GM12873 (cell line): ENCODE results near the gene HIVEP1.
A peak's percentile ranks its signal among the peaks of the same experiment; 100 is the strongest.

Experiments
- TF ChIP-seq, protein P1 (sequence below): IDR thresholded peaks from 2 replicates; pipeline ENCODE4 v1.5.1; 2012; ENCODE audit warnings: low read depth, mild to moderate bottlenecking, moderate library complexity, low read length, control low read depth; ENCODE audit not compliant: insufficient read depth; ENCODE audit errors: missing control alignments

Gene HIVEP1

DNA sequence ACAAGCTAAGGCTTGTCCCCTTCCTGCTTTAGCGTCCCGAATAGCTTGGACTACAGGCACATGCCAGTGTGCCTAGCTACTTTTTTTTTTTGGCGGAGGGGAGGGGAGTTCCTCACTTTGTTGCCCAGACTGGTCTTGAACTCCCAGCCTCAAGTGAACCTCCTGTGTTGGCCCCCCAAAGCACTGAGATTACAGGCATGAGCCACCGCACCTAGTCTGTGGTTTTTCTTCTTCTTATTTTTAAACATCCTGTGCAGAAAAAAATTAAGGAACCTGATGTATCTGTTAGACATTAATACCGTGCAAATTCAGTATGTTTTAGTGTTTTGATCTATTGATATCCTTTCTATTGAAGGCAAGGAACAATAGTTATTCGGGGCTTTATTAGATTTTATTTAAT is 25.7 kb downstream of the HIVEP1 start:
- TF ChIP-seq, protein P1, sequence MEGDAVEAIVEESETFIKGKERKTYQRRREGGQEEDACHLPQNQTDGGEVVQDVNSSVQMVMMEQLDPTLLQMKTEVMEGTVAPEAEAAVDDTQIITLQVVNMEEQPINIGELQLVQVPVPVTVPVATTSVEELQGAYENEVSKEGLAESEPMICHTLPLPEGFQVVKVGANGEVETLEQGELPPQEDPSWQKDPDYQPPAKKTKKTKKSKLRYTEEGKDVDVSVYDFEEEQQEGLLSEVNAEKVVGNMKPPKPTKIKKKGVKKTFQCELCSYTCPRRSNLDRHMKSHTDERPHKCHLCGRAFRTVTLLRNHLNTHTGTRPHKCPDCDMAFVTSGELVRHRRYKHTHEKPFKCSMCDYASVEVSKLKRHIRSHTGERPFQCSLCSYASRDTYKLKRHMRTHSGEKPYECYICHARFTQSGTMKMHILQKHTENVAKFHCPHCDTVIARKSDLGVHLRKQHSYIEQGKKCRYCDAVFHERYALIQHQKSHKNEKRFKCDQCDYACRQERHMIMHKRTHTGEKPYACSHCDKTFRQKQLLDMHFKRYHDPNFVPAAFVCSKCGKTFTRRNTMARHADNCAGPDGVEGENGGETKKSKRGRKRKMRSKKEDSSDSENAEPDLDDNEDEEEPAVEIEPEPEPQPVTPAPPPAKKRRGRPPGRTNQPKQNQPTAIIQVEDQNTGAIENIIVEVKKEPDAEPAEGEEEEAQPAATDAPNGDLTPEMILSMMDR, result no peak

DNA sequence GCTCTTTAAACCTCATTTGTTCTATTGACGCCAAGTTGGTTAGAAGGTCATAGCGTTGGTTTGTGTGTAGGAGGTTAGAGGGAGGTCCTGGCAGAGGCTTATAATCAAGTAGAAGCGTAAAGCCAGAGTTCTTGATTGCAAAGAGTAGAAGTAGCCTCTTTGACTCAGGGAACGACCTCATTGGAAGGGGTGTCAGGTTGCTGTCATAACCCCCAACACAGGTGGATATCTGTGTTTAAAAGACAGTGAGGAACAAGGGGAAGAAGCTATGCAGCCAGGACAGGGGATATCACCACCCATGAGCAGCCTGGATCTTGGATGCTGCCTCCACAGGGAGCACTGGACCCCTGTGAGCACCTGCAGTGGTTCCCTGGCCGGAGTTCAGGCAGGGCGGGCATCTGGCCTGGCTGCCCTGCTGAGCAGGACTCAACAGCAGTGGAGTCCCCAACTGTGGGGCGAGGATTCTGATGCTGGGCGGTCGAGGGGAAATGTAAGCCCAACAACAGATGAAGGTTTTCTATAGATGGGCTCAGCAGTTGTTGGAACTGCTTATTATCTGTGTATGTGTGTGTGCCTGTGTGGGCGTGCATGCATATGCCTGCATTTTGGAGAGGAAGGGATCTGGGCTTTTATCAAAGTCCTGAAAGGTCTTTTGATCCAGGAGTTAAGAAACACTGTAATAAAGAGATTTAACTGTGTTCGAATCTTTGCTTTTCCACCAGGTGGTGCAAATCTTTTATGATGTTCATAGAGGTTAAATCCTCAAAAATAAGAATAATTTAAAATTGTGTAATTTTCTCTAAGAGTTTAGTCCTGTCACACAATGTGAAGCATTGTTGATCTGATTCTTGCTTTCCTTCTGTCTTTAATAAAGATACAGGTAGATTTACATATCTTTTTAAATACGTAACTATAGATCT is 27.7 kb downstream of the HIVEP1 start:
- TF ChIP-seq, protein P1, result no peak

- TF ChIP-seq, protein P1, result no peak
Measured at GRCh38 chr6:12047304-12047703, 35.2 kb downstream of the HIVEP1 start.

GRCh38 chr6:12047792-12048432 is 35.8 kb downstream of the HIVEP1 start:
- TF ChIP-seq, protein P1, result no peak

DNA sequence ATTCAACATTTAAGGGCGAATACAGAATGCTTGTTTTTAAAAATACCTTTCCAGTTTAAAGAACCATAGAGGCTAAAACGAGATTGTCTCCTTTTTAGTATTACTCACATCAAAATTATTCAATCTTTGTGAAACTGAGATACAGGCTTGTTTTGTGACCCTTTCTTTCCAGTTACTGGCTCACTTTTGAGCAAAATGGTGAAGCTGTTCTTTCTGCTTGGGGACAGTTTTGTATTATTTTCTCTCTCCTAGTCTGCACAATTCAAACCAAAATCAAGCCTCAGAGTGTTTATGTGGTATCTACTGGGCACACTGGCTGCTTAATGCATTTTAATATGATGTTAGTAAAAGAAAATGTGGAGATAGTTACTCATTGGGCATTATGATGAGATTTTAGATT is 36.5 kb downstream of the HIVEP1 start:
- TF ChIP-seq, protein P1, result no peak

GRCh38 chr6:12049165-12049564 is 37.1 kb downstream of the HIVEP1 start:
- TF ChIP-seq, protein P1, result no peak

DNA sequence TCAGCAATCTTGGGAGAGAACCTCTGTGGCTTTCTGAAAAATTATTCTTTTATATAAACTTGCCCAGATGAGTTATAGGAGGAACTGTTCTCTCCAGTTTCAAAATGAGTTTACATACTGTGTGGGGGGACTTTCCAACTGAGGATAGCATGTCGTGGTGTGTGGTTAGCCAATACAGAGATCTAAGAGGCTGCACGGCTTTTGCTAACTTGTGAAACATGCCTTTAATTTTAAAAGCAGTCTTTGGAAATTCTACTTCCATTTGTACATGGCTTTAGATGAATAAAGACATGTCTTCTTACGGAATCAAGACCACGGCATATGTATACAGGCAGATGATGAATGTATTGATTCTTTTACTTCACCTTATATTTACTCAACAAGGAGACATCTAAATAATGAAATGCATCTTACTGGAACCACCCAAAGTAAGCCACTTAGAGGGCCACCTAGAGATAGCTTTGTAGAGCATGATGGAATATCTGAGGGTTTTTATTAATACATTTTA is 39.8 kb downstream of the HIVEP1 start:
- TF ChIP-seq, protein P1, result peak; percentile 8
